ENCODE measurements around the gene RRP9. TPM values are rescaled to one million over a fixed set of nuclear protein-coding genes. Genes with fewer than 3 reads are reported as not detected.

RRP9 gene
- total RNA-seq, 1 experiment from 2014 or later, result 49.9 TPM

- TF ChIP-seq PREB (CRISPR knock-in tag; IDR thresholded peaks at IDR 0.05; ENCODE audit: borderline replicate concordance), result no peak
- no peak for TF ChIP-seq JUN (CRISPR knock-in tag; IDR thresholded peaks at IDR 0.05)
- TF ChIP-seq CDX4 (CRISPR knock-in tag; IDR thresholded peaks at IDR 0.05; ENCODE audit: borderline replicate concordance), result no peak
Observed at GRCh38 chr3:51987568-51987967, 45.9 kb upstream of the RRP9 start (continued).

GRCh38 chr3:51986010-51986947 is 44.6 kb upstream of the RRP9 start:
- Mint-ChIP-seq H3K27me3 (ENCODE audit: low read depth) (no peaks in the 10 kb centered on the region), H3K4me1 (peaks cover 27% of the 10 kb centered on the region), H3K9me3 (no peaks in the 10 kb centered on the region), H3K36me3 (peaks cover 3% of the 10 kb centered on the region), H3K4me3 (no peak overlapping the region), H3K27ac (no peak overlapping the region)
- no peak for TF ChIP-seq STAT6 (CRISPR knock-in tag; conservative IDR thresholded peaks at IDR 0.05; ENCODE audit: low read depth)
- no peak for TF ChIP-seq E2F5 (CRISPR knock-in tag; IDR thresholded peaks at IDR 0.05)
- ChIA-PET POLR2A (interaction anchor here (0.5 to 1.5 kb wide), 2 partner anchors 10 kb away, joined by 3 read pairs; partner anchors contain the start of gene RPL29), CTCF (interaction anchor here (1.0 to 1.5 kb wide), 3 partner anchors 10 to 167 kb away, joined by 3 to 7 read pairs (median 3); partner anchors contain the start of genes ABHD14B and RPL29)
- no peak for DNase-seq (ENCODE audit: low spot score)
- no peak for ATAC-seq

GRCh38 chr3:51985063-51985462 is 43.4 kb upstream of the RRP9 start:
- H3K27ac Mint-ChIP-seq, result no peak overlapping the region
- ChIA-PET POLR2A (no interaction called here), CTCF (interaction anchor here (0.7 to 4.4 kb wide), 4 partner anchors 12 to 71 kb away, joined by 4 to 60 read pairs (median 31); partner anchors contain the start of genes ABHD14A, ABHD14B and DUSP7)
- H3K27me3 Mint-ChIP-seq (ENCODE audit: low read depth), result no peaks in the 10 kb centered on the region
- no peak for DNase-seq (ENCODE audit: low spot score)
- peaks cover 2% of the 10 kb centered on the region; the same call in 1 of the 2 replicates for H3K36me3 Mint-ChIP-seq
- H3K4me1 Mint-ChIP-seq, result peaks cover 28% of the 10 kb centered on the region
- peak overlapping the region; percentile 27 for H3K4me3 Mint-ChIP-seq
- no peak for ATAC-seq
- H3K9me3 Mint-ChIP-seq, result no peaks in the 10 kb centered on the region
- TF ChIP-seq USF2 (CRISPR knock-in tag; IDR thresholded peaks at IDR 0.05), result no peak
- TF ChIP-seq SOX15 (CRISPR knock-in tag; IDR thresholded peaks at IDR 0.05), result no peak
- no peak for TF ChIP-seq RELA (CRISPR knock-in tag; IDR thresholded peaks at IDR 0.05; ENCODE audit: borderline replicate concordance)
- no peak for TF ChIP-seq ZNF121 (CRISPR knock-in tag; IDR thresholded peaks at IDR 0.05)
- no peak for TF ChIP-seq IRF2 (CRISPR knock-in tag; IDR thresholded peaks at IDR 0.05; ENCODE audit: borderline replicate concordance, low read depth)
- TF ChIP-seq ZSCAN18 (CRISPR knock-in tag; IDR thresholded peaks at IDR 0.05), result no peak
- no peak for TF ChIP-seq OVOL2 (CRISPR knock-in tag; IDR thresholded peaks at IDR 0.05; ENCODE audit: borderline replicate concordance)
- TF ChIP-seq ELF4 (CRISPR knock-in tag; IDR thresholded peaks at IDR 0.05; ENCODE audit: low read depth), result no peak
- no peak for TF ChIP-seq ETV6 (CRISPR knock-in tag; IDR thresholded peaks at IDR 0.05)
- TF ChIP-seq AFF4 (CRISPR knock-in tag; IDR thresholded peaks at IDR 0.05; ENCODE audit: borderline replicate concordance), result no peak
- TF ChIP-seq NFE2L1 (CRISPR knock-in tag; IDR thresholded peaks at IDR 0.05), result no peak
- TF ChIP-seq PREB (CRISPR knock-in tag; IDR thresholded peaks at IDR 0.05; ENCODE audit: borderline replicate concordance), result no peak

All from WTC11 (cell line).